ENCODE measurements around the gene GPC5.

GRCh38 chr13:91684746-91685145, 286.3 kb downstream of the GPC5 start:
- no peak for TF ChIP-seq CTCF (IDR thresholded peaks at IDR 0.05; ENCODE audit: control extremely low read depth in 1 of 3, insufficient read depth in 1 of 3, low read depth in 1 of 3, low read length in 3 of 3)
- TF ChIP-seq YY1 (IDR thresholded peaks at IDR 0.05; ENCODE audit: low read depth, low read length) = no peak
- TF ChIP-seq CHD7 (IDR thresholded peaks at IDR 0.05; ENCODE audit: insufficient replicate concordance, low read length) = no peak
- TF ChIP-seq USF2 (IDR thresholded peaks at IDR 0.05; ENCODE audit: low read length) = no peak
- no peak for TF ChIP-seq EZH2 (IDR thresholded peaks at IDR 0.05; ENCODE audit: low read depth, low read length, severe bottlenecking)

Measured in H1 (cell line).